IgD-negative memory B cell (primary cell): ENCODE results near the gene JADE2. TPM values are rescaled to one million over a fixed set of nuclear protein-coding genes. Genes with fewer than 3 reads are reported as not detected.
"Not testable (repeated sequence)": the region's sequence is repeated elsewhere in the genome, so short reads cannot be mapped to it uniquely, and the experiment has no call there.

Source experiments
- H3K27ac Mint-ChIP-seq, 3 donors: one replicate each; pipeline ENCODE4 v1.8.0; 2020 to 2022; ENCODE audit warnings: mild to moderate bottlenecking in 3 of 3, mixed read lengths in 3 of 3, moderate library complexity in 1 of 3
- H3K27me3 Mint-ChIP-seq: one replicate; pipeline ENCODE4 v1.8.0; 2021; ENCODE audit warnings: mixed read lengths
- H3K36me3 Mint-ChIP-seq: one replicate; pipeline ENCODE4 v1.8.0; 2020; ENCODE audit warnings: mild to moderate bottlenecking, mixed read lengths
- H3K4me1 Mint-ChIP-seq, 3 donors: one replicate each; pipeline ENCODE4 v1.8.0; 2020 to 2022; ENCODE audit warnings: mixed read lengths in 3 of 3, mild to moderate bottlenecking in 1 of 3
- H3K4me3 Mint-ChIP-seq, 4 donors: one replicate each; pipeline ENCODE4 v1.8.0; 2020 to 2022; ENCODE audit warnings: mild to moderate bottlenecking in 4 of 4, mixed read lengths in 4 of 4, moderate library complexity in 3 of 4
- H3K9me3 Mint-ChIP-seq, 3 donors: one replicate each; pipeline ENCODE4 v1.8.0; 2020 to 2021; ENCODE audit warnings: mixed read lengths in 3 of 3, mild to moderate bottlenecking in 1 of 3
- polyA plus RNA-seq: library from polyadenylated mRNA; unstranded; fragments of 300-500 nt; fragmentation: Illumina TruSeq; gene quantifications from one replicate; pipeline ENCODE4 v1.2.3, GENCODE V29; 2021

JADE2 gene
- polyA plus RNA-seq, 1 donor from 2014 or later = 46.7 TPM

DNA sequence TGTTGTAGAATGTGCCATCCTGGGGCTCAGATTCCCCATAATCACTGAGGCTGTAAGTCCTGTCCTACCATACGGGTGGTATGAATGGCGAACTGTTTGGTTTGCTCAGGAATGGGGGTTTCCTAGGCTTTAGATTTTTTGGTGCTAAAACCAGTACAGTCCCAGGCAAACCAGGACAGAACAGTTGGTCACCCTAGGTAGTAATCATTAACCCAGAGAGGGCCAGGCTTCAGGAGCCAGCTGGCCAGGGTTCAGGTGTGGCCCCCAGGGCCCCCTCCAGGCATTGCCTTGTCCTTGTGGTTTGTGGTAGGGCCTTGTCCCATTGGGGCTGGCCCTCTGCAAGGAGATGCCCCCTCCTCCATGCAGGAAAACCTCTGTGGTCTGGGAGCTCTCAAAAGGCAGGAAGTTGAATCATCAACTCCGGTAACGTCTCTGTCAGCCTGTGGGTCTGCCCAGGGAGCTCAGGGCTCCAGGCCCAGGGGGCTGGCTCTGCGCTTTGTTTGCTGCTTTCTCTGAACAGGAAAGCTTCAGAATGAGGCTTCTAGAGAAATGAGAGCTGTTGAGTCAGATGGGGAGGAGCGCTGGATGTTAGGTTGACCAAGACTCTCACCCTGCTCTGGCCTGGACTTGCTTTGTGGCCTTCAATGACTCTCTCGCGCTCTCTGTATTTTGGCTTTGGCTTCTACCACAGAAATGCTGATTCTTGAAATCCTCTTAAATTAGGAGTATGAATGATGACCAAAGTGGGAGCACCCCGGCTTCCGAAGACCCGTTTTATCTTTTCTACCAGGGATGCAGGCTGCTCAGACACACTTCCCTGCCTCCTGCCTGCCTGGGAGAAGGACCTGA lies 22.2 kb upstream of the JADE2 start:
- peak overlapping the region in 1 of 3 donors; percentile 18 for H3K27ac Mint-ChIP-seq
- H3K4me1 Mint-ChIP-seq = peaks cover 0 to 14% (median 10%) of the 10 kb centered on the region in 3 donors
- H3K9me3 Mint-ChIP-seq = no peaks in the 10 kb centered on the region
- H3K27me3 Mint-ChIP-seq = no peaks in the 10 kb centered on the region
- peak overlapping the region in 1 of 4 donors; percentile 34 for H3K4me3 Mint-ChIP-seq
- no peaks in the 10 kb centered on the region for H3K36me3 Mint-ChIP-seq

GRCh38 chr5:134503937-134504437 lies 21.5 kb upstream of the JADE2 start:
- Mint-ChIP-seq H3K27ac (peak overlapping the region in 1 of 3 donors; percentile 18), H3K36me3 (no peaks in the 10 kb centered on the region), H3K27me3 (no peaks in the 10 kb centered on the region), H3K4me1 (peaks cover 0 to 14% (median 10%) of the 10 kb centered on the region in 3 donors), H3K9me3 (no peaks in the 10 kb centered on the region), H3K4me3 (peak overlapping the region in 1 of 4 donors; percentile 34)

DNA sequence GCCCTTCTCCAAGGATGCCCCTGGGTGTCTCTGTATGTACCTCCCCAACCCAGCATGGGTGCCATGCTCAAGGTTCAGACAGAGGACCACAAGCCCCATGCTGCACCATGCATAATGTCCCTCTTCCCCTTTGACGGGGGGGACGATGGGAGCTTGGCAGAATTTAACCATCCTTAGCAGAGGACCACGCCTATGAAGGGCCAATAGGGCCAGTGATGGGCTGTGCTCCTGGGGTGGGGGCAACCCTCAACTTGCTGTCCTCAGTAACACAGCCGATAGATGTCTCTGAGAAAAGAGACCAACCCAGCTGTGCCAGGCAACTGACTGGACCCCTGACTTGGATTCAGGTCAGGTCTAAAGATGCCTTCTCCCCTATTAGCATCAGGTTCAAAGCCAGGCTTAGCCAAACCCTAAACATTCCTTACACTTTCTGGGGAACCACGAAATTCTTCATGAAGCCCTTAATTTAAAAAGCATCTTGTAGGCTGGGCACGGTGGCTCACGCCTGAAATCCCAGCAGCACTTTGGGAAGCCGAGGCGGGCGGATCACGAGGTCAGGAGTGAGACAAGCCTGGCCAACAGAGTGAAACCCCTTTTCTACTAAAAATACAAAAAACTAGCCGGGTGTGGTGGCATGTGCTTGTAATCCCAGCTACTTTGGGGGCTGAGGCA lies 20.7 kb upstream of the JADE2 start:
- H3K27ac Mint-ChIP-seq = no peak overlapping the region
- H3K4me1 Mint-ChIP-seq = peaks cover 0 to 14% (median 10%) of the 10 kb centered on the region in 3 donors
- no peaks in the 10 kb centered on the region for H3K36me3 Mint-ChIP-seq
- H3K9me3 Mint-ChIP-seq = no peaks in the 10 kb centered on the region
- no peak overlapping the region for H3K4me3 Mint-ChIP-seq
- no peaks in the 10 kb centered on the region for H3K27me3 Mint-ChIP-seq

- no peaks in the 10 kb centered on the region for H3K27me3 Mint-ChIP-seq
- H3K36me3 Mint-ChIP-seq = no peaks in the 10 kb centered on the region
- H3K4me3 Mint-ChIP-seq = no peak overlapping the region
- peaks cover 0 to 12% (median 10%) of the 10 kb centered on the region in 3 donors for H3K4me1 Mint-ChIP-seq
- H3K9me3 Mint-ChIP-seq = no peaks in the 10 kb centered on the region
- no peak overlapping the region for H3K27ac Mint-ChIP-seq
Observed at GRCh38 chr5:134506054-134507039, 19.1 kb upstream of the JADE2 start.

- peaks cover 0 to 4% (median 2%) of the 10 kb centered on the region in 3 donors for H3K4me1 Mint-ChIP-seq
- H3K27ac Mint-ChIP-seq = peak overlapping the region in 1 of 3 donors; percentile 44
- no peaks in the 10 kb centered on the region for H3K9me3 Mint-ChIP-seq
- no peaks in the 10 kb centered on the region for H3K36me3 Mint-ChIP-seq
- no peak overlapping the region for H3K4me3 Mint-ChIP-seq
- H3K27me3 Mint-ChIP-seq = no peaks in the 10 kb centered on the region
Observed at GRCh38 chr5:134507452-134507851, 18.0 kb upstream of the JADE2 start.

DNA sequence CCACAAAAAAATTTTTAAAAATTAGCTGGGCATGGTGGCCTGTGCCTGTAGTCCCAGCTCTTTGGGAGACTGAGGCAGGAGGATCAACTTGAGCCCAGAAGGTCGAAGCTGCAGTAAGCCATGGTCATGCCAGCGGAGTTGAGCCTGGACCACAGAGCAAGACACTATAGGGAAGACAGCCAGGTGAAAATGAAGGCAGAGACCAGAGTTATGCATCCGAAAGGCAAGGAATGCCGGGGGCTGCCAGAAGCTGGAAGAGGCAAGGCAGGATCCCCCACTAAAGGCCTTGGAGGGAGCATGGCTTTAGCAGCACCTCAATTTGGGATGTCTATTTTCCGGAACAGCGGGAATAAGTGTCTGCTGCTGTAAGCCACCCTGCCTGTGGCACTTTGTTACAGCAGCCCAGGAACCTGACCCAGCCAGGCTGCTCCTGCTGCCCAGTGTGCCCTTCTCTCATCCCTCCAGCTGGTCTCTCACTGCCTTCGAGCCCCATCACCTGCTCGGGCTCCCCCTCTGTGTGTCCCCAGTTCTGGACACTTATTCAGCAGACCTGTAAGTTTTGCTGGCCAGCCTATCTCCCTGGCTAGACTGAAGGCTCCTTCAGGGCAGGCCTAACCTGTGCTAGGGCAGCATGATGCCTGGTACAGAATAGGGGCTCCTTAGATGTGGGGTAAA lies 16.8 kb upstream of the JADE2 start:
- H3K4me1 Mint-ChIP-seq = no peaks in the 10 kb centered on the region
- no peaks in the 10 kb centered on the region for H3K36me3 Mint-ChIP-seq
- no peaks in the 10 kb centered on the region for H3K9me3 Mint-ChIP-seq
- no peak overlapping the region for H3K4me3 Mint-ChIP-seq
- no peaks in the 10 kb centered on the region for H3K27me3 Mint-ChIP-seq
- H3K27ac Mint-ChIP-seq = no peak overlapping the region

DNA sequence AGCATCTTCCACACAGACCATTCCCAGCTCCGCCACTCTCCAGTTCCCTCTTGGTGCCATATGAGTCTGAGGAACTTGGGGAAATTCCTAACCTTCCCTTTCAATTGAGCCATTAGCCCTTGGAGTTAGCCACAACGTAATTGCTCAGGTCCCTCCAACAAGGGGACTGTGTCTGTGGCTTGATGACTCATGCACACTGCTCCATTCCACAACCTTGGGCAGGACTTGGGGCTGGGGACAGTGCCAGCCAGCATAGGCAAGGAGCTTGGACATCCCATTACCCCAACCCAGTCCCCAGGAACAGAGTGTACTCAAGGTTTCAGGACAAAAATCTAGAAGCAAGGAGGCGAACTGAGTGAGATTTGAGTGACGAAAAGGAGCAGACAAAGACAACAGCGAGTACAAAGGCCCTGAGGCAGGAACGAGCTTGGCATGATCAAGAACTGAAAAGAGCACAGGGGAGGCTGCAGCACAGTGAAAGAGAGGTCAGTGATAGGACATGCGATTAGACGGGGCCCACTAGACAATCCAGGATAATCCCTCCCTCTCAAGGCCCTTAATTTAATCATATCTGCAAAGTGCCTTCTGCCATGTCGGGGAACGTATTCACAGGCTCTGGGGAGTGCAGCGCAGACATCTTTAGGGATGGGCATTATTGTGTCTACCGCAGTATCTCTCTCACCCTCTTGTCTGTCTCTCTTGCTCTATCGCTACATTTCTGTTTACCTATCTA lies 16.0 kb upstream of the JADE2 start:
- Mint-ChIP-seq H3K9me3 (no peaks in the 10 kb centered on the region), H3K27ac (peak overlapping the region in 1 of 3 donors; percentile 31), H3K4me3 (peak overlapping the region in 1 of 4 donors; percentile 37), H3K27me3 (no peaks in the 10 kb centered on the region), H3K4me1 (no peaks in the 10 kb centered on the region), H3K36me3 (no peaks in the 10 kb centered on the region)

GRCh38 chr5:134510970-134511795 lies 14.3 kb upstream of the JADE2 start:
- Mint-ChIP-seq H3K27me3 (no peaks in the 10 kb centered on the region), H3K4me3 (no peak overlapping the region), H3K27ac (peak overlapping the region in 1 of 3 donors; percentile 72), H3K9me3 (no peaks in the 10 kb centered on the region), H3K36me3 (no peaks in the 10 kb centered on the region), H3K4me1 (no peaks in the 10 kb centered on the region)

GRCh38 chr5:134511796-134512660 lies 13.4 kb upstream of the JADE2 start:
- H3K36me3 Mint-ChIP-seq = no peaks in the 10 kb centered on the region
- H3K27ac Mint-ChIP-seq = no peak overlapping the region
- H3K4me1 Mint-ChIP-seq = no peaks in the 10 kb centered on the region
- no peaks in the 10 kb centered on the region for H3K27me3 Mint-ChIP-seq
- no peaks in the 10 kb centered on the region for H3K9me3 Mint-ChIP-seq
- peak overlapping the region in 1 of 4 donors; percentile 54 for H3K4me3 Mint-ChIP-seq

DNA sequence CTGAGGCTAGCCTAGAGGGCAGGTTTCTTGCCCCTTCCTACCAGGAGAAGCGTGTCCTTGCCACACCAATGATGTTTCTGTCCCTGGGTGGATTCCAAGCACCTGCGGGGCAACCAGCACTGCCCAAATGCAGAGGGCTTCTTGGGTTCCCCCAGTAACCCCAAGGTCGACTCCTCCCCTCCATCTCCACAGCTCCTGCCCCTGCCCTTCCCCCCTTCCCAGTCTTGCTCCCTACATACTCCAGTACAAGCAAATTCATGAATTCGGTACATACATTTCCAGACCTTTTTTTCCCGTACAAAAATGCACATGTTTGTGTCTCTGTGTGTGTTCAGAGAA lies 12.8 kb upstream of the JADE2 start:
- Mint-ChIP-seq H3K36me3 (no peaks in the 10 kb centered on the region), H3K27me3 (no peaks in the 10 kb centered on the region), H3K27ac (no peak overlapping the region), H3K4me3 (no peak overlapping the region), H3K9me3 (no peaks in the 10 kb centered on the region), H3K4me1 (no peaks in the 10 kb centered on the region)

DNA sequence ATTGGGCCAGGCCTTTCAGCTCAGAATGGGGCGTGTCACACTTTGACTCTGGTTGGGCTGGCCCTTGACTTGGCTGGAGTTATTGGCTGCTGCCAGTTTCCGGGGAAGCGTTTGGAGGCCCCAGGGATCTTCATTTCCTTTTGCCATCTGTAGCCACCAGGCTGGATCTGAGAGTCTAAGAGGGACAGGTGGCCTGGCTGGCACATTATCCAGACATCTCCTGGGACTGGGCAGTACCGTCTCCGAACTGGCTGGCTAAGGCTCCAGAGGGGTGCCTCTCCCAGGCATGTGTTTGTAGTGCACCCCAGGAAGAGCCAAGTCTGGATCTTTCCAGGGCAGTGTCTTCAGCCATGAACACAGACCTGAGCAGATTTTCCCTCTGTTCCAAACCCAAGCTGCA lies 9.7 kb upstream of the JADE2 start:
- Mint-ChIP-seq H3K27ac (peak overlapping the region in 1 of 3 donors; percentile 7), H3K9me3 (no peaks in the 10 kb centered on the region), H3K36me3 (no peaks in the 10 kb centered on the region), H3K27me3 (no peaks in the 10 kb centered on the region), H3K4me1 (peaks cover 0 to 5% (median under 1%) of the 10 kb centered on the region in 3 donors), H3K4me3 (no peak overlapping the region)

DNA sequence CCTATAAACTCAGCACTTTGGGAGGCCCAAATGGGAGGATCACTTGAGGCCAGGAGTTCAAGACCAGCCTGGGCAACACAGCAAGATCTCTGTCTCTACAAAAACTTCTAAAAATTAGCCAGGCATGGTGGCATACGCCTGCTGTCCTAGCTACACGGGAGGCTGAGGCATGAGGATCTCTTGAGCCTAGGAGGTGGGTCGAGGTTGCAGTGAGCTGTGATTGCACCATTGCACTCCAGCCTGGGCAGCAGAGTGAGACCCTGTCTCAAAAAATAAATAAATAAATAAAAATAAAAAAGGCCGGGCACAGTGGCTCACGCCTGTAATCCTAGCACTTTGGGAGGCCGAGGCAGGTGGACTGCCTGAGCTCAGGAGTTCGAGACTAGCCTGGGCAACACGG lies 8.5 kb upstream of the JADE2 start:
- H3K9me3 Mint-ChIP-seq, H3K36me3 Mint-ChIP-seq, H3K4me3 Mint-ChIP-seq, H3K27me3 Mint-ChIP-seq: not testable (repeated sequence)
- H3K4me1 Mint-ChIP-seq = peaks cover 0 to 11% (median 6%) of the 10 kb centered on the region in 3 donors
- H3K27ac Mint-ChIP-seq = peak overlapping the region in 1 of 3 donors; percentile 39
